Germinal center (tissue), 1 donor: ENCODE data around the gene ZNF383.
"Not testable (repeated sequence)": the region's sequence is repeated elsewhere in the genome, so short reads cannot be mapped to it uniquely, and the experiment has no call there.

Source experiments
- DNase-seq: peaks from one replicate; pipeline ENCODE4 v3.0.0; 2012; ENCODE audit warnings: mixed read lengths, low spot score

ZNF383 gene

DNA sequence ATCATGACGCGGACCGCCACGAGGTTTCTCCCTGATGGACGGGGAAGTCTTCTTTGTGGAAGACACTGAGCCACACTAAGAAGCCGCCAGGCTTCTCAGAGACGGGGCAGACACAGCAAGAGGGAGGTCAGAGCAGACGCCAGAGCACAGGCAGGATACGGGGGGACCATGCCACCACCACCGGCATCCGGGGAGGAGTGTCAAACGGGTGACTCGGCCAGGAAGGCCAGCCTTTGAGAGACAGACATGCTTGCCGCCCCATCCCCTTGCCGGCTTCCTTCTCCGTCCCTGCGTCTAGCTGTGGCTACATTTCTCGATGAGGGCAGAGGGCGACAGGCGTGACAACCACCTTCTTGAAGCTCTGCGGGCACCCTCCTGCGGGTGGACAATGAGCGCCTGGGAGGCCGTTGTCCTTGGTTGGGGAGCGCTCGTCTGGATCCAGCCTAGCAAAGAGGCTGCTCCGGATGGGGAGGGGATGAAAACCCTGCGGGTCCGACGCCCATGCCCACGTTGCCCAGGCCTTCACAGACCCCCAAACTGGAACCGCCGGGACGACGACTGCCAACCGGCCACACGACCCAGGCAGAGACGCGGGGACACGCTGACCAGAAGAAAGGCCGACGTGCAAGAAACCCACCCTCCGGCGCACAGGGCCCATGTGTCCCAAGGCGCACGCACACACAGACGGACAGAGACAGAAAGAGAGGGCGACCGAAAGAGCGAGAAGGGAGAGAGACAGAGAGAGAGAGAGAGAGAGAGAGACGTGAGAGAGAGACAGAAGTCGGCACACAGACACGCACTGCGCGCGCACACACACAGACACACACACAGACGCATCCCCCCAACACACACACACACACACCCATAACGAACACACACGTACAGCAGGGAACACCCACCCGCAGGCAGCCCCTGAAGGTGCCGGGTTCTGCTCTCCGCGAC is 75.3 kb downstream of the ZNF383 start:
- DNase-seq = not testable (repeated sequence)

DNA sequence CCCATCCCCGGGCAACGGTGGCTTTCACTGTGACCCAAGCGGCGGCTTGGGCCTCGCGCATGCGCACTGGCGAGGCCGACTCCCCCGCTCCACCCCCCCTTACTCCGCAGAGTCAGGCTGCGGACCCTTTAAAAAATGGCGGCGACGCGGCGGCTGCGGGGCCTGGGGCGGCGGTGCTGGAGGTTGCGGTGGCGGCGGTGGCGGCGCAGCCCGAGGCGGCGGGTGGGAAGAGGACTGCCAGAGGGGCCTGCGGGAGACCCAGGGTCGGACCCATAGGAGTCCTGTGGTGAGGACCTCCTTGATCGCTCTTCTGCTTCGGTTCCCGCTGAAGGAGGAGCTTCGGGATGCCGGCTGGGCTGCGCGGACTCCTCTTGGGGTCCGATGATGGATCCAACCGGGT is 76.2 kb downstream of the ZNF383 start:
- DNase-seq = not testable (repeated sequence)
